HepG2 (cell line): Measurements from ENCODE around the gene OPTN. TPM values are rescaled to one million over a fixed set of nuclear protein-coding genes. Genes with fewer than 3 reads are reported as not detected.

ENCODE experiments used
- AHR ChIP-seq: IDR thresholded peaks from 2 replicates; pipeline ENCODE4 v1.6.1; 2018; ENCODE audit warnings: missing genetic modification reagents, missing compliant biosample characterization
- ATF7 ChIP-seq, 2 experiments: fragments of 450-650 bp in 1 of 2; sonication (generic) in 1 of 2; formaldehyde crosslinking in 1 of 2; IDR thresholded peaks; 2 replicates each; pipeline versions ENCODE4 v1.4.0 to v1.6.1; 2016 to 2020; ENCODE audit warnings: antibody characterized with exemption in 1 of 2, mild to moderate bottlenecking in 1 of 2, missing genetic modification reagents in 1 of 2
- ESRRA ChIP-seq: sonication (generic); formaldehyde crosslinking; IDR thresholded peaks from 2 replicates; pipeline ENCODE4 v1.5.1; 2020; ENCODE audit warnings: mild to moderate bottlenecking, low read depth, missing genetic modification reagents
- HMG20A ChIP-seq: IDR thresholded peaks from 2 replicates; pipeline ENCODE4 v1.6.1; 2016; ENCODE audit warnings: borderline replicate concordance
- HNF1B ChIP-seq: sonication (generic); formaldehyde crosslinking; IDR thresholded peaks from 2 replicates; pipeline ENCODE4 v1.5.1; 2020; ENCODE audit warnings: mild to moderate bottlenecking, moderate library complexity, missing genetic modification reagents
- MBNL3 ChIP-seq: fragments of 250-450 bp; sonication (Bioruptor Pico); conservative IDR thresholded peaks from 2 replicates; pipeline ENCODE4 v1.8.0; 2022; ENCODE audit warnings: mild to moderate bottlenecking, inconsistent platforms
- MXI1 ChIP-seq: IDR thresholded peaks from 3 replicates; pipeline ENCODE4 v1.6.1; 2012; ENCODE audit warnings: low read depth, low read length, inconsistent platforms, borderline replicate concordance
- NCOA1 ChIP-seq: sonication (generic); formaldehyde crosslinking; IDR thresholded peaks from 2 replicates; pipeline ENCODE4 v1.9.0; 2021; ENCODE audit warnings: missing genetic modification reagents
- PRDM4 ChIP-seq: sonication (generic); formaldehyde crosslinking; IDR thresholded peaks from 2 replicates; pipeline ENCODE4 v1.9.0; 2021; ENCODE audit warnings: missing genetic modification reagents, borderline replicate concordance
- SMARCE1 ChIP-seq: fragments of 450-650 bp; IDR thresholded peaks from 2 replicates; pipeline ENCODE4 v1.6.1; 2017; ENCODE audit warnings: borderline replicate concordance
- SNAPC5 ChIP-seq: sonication (generic); formaldehyde crosslinking; IDR thresholded peaks from 2 replicates; pipeline ENCODE4 v1.8.1; 2023; ENCODE audit warnings: mild to moderate bottlenecking, missing genetic modification reagents, borderline replicate concordance
- SOX6 ChIP-seq, 2 experiments: fragments of 450-650 bp in 1 of 2; sonication (generic) in 1 of 2; formaldehyde crosslinking in 1 of 2; IDR thresholded peaks; 2 replicates each; pipeline versions ENCODE4 v1.4.0 to v1.6.1; 2017 to 2020; ENCODE audit warnings: antibody characterized with exemption in 1 of 2, mild to moderate bottlenecking in 1 of 2, missing genetic modification reagents in 1 of 2
- TEAD3 ChIP-seq: optimal IDR thresholded peaks from 2 replicates; pipeline ENCODE3; 2016; ENCODE audit warnings: borderline replicate concordance
- ZFP36L1 ChIP-seq: sonication (generic); formaldehyde crosslinking; IDR thresholded peaks from 2 replicates; pipeline ENCODE4 v1.8.0; 2022; ENCODE audit warnings: mild to moderate bottlenecking, missing genetic modification reagents, moderate library complexity
- ZNF235 ChIP-seq: sonication (generic); formaldehyde crosslinking; IDR thresholded peaks from 2 replicates; pipeline ENCODE4 v1.8.1; 2023; ENCODE audit warnings: mild to moderate bottlenecking, missing genetic modification reagents, borderline replicate concordance
- ZNF280B ChIP-seq: sonication (generic); formaldehyde crosslinking; IDR thresholded peaks from 2 replicates; pipeline ENCODE4 v1.5.0; 2020; ENCODE audit warnings: missing genetic modification reagents, mild to moderate bottlenecking, borderline replicate concordance
- ZNF362 ChIP-seq: sonication (generic); formaldehyde crosslinking; IDR thresholded peaks from 2 replicates; pipeline ENCODE4 v1.4.0; 2020; ENCODE audit warnings: missing genetic modification reagents, mild to moderate bottlenecking, borderline replicate concordance
- ZNF382 ChIP-seq: sonication (generic); formaldehyde crosslinking; IDR thresholded peaks from 2 replicates; pipeline ENCODE4 v1.5.0; 2020; ENCODE audit warnings: missing genetic modification reagents, mild to moderate bottlenecking, borderline replicate concordance
- ZNF546 ChIP-seq: sonication (generic); formaldehyde crosslinking; conservative IDR thresholded peaks from 2 replicates; pipeline ENCODE4 v1.8.1; 2023; ENCODE audit warnings: mild to moderate bottlenecking, missing genetic modification reagents
- ZNF652 ChIP-seq: IDR thresholded peaks from 2 replicates; pipeline ENCODE4 v1.6.1; 2016; ENCODE audit warnings: low read depth, borderline replicate concordance
- ZNF772 ChIP-seq: sonication (generic); formaldehyde crosslinking; IDR thresholded peaks from 2 replicates; pipeline ENCODE4 v1.5.0; 2020; ENCODE audit warnings: mild to moderate bottlenecking, missing genetic modification reagents
- polyA plus RNA-seq, 8 experiments: library from polyadenylated mRNA; depleted of rRNA in 3 of 8; stranded (reverse) in 7 of 8; unstranded in 1 of 8; fragments of >200 nt; fragmentation: Illumina TruSeq in 4 of 8; extraction: Trizol in 4 of 8; gene quantifications; 2 replicates each; pipeline versions ENCODE4 v1.2.1 to v1.2.3, GENCODE V29; 2011 to 2016; ENCODE audit warnings: low read depth in 4 of 8, missing spikeins in 1 of 8, mixed read lengths in 1 of 8; ENCODE audit not compliant: insufficient read depth in 1 of 8
- total RNA-seq, 5 experiments: library from RNA; depleted of rRNA; stranded (reverse); fragments of >200 nt; fragmentation: Illumina TruSeq; extraction: Trizol; gene quantifications; 2 replicates each; pipeline ENCODE4 v1.2.3, GENCODE V29; 2016; ENCODE audit warnings: low read depth in 1 of 5

The OPTN gene
- total and polyA plus RNA-seq, 2 of the 13 experiments (the other 11 are each of a cell fraction or from before 2014, with no cell fraction given): 13.4 to 46.6 TPM

- no peak for TF ChIP-seq ZNF362 (CRISPR knock-in tag)
- no peak for TF ChIP-seq ZNF546 (CRISPR knock-in tag)
- no peak for TF ChIP-seq ZNF652 (CRISPR knock-in tag)
- no peak for TF ChIP-seq ZNF772 (CRISPR knock-in tag)
- peak; percentile 35; the same call in 1 of the 2 replicates for TF ChIP-seq NCOA1 (CRISPR knock-in tag)
- no peak for TF ChIP-seq ZNF382 (CRISPR knock-in tag)
- TF ChIP-seq SMARCE1: no peak
- TF ChIP-seq ZFP36L1 (CRISPR knock-in tag): no peak
- no peak for TF ChIP-seq SNAPC5 (CRISPR knock-in tag)
- TF ChIP-seq AHR: no peak
- no peak for TF ChIP-seq ZNF280B (CRISPR knock-in tag)
- no peak for TF ChIP-seq TEAD3 (CRISPR knock-in tag)
- TF ChIP-seq ATF7 (IDR thresholded peaks at IDR 0.05): peak; percentile 58
- TF ChIP-seq ATF7 (CRISPR knock-in tag; IDR thresholded peaks at IDR 0.05): no peak
- TF ChIP-seq PRDM4 (CRISPR knock-in tag): no peak
- TF ChIP-seq MXI1: no peak
- TF ChIP-seq HMG20A (CRISPR knock-in tag): 0 out of 2 replicates have a peak, but pooled peaks have one; percentile 33
- TF ChIP-seq MBNL3 (CRISPR knock-in tag): no peak
- TF ChIP-seq HNF1B (CRISPR knock-in tag): no peak
- peak; percentile 44; the same call in 1 of the 2 replicates for TF ChIP-seq ESRRA (CRISPR knock-in tag)
- TF ChIP-seq ZNF235 (CRISPR knock-in tag): no peak
- no peak for TF ChIP-seq SOX6 (IDR thresholded peaks at IDR 0.05)
- TF ChIP-seq SOX6 (CRISPR knock-in tag; IDR thresholded peaks at IDR 0.05): peak; percentile 38; the same call in 1 of the 2 replicates
Observed at GRCh38 chr10:13102002-13102794, 2.2 kb downstream of the OPTN start (continued).
